Psoas muscle (tissue), 8 donors: Measurements from ENCODE around the gene MATN3. TPM values are rescaled to one million over a fixed set of nuclear protein-coding genes. Genes with fewer than 3 reads are reported as not detected.
"Not testable (repeated sequence)": the region's sequence is repeated elsewhere in the genome, so short reads cannot be mapped to it uniquely, and the experiment has no call there.

Source experiments
- ATAC-seq, 4 donors: fragments of 200-7000 bp; cut with Tn5 transposase; one replicate each; pipeline ENCODE4 v1.9.1; 2020; ENCODE audit warnings: moderate library complexity in 3 of 4, mild to moderate bottlenecking in 2 of 4
- DNase-seq, 2 donors: peaks; one replicate each; pipeline ENCODE4 v3.0.0-alpha.2; 2020
- H3K27ac ChIP-seq: fragments of 200-600 bp; one replicate; pipeline ENCODE4 v1.8.0; 2022
- H3K27me3 ChIP-seq, 3 donors: fragments of 200-600 bp in 1 of 3; one replicate each; pipeline versions ENCODE4 v1.6.1 to v1.8.0; 2013 to 2022; ENCODE audit warnings: low read length in 2 of 3, mild to moderate bottlenecking in 2 of 3, moderate library complexity in 1 of 3; ENCODE audit not compliant: insufficient read depth in 3 of 3
- H3K36me3 ChIP-seq, 2 donors: fragments of 200-600 bp in 1 of 2; one replicate each; pipeline versions ENCODE4 v1.6.1 to v1.8.0; 2013 to 2022; ENCODE audit warnings: low read depth in 1 of 2, mild to moderate bottlenecking in 1 of 2, moderate library complexity in 1 of 2; ENCODE audit not compliant: insufficient read depth in 1 of 2
- H3K4me1 ChIP-seq: fragments of 200-600 bp; one replicate; pipeline ENCODE4 v1.8.0; 2022
- H3K4me3 ChIP-seq: fragments of 200-600 bp; one replicate; pipeline ENCODE4 v1.8.0; 2022; ENCODE audit warnings: mild to moderate bottlenecking
- H3K9me3 ChIP-seq: fragments of 200-600 bp; one replicate; pipeline ENCODE4 v1.8.0; 2022
- CTCF ChIP-seq: fragments of 200-600 bp; IDR thresholded peaks from one replicate; pipeline ENCODE4 v1.8.0; 2022; ENCODE audit warnings: antibody characterized with exemption
- WGBS, 3 donors: extraction: QIAGEN DNeasy Blood & Tissue Kit; methylation state at CpG; one replicate each; pipeline versions ENCODE4 v1.1.6 to v1.1.7; 2013; 5-methylcytosine and 5-hydroxymethylcytosine counted together
- intact Hi-C, 2 donors: fragments of 100-400 bp; cut with DNase I; formaldehyde crosslinking; loops; one replicate each; pipeline versions ENCODE4 v1.11.0 to v1.14.2; 2022
- polyA plus RNA-seq, 3 donors: library from polyadenylated mRNA; stranded (reverse); fragments of 200-250 nt; gene quantifications; one replicate each; pipeline ENCODE4 v1.2.3, GENCODE V29; 2013
- total RNA-seq, 4 donors: library from RNA; stranded (reverse); fragmentation: NEBNext Ultra II Directional in 2 of 4; extraction: Animal tissue kit (Norgen Biotek cat#: 25700) in 2 of 4; gene quantifications; one replicate each; pipeline versions ENCODE4 v1.2.1 to v1.2.4, GENCODE V29; 2021 to 2023
- donor health status: healthy with polysubstance abuse.
- donor health status: DM: no; HTN: no; CAD: no; lungs with moderate emphysema.
- donor health status: Bipolar disorder and iron deficiency.
- donor health status: healthy.
- donor health status: DM: yes; HTN: yes; CAD: no.
- donor health status: DM: no; HTN: no; CAD: no.
- donor health status: DM: no; HTN: no; CAD: no.
- donor health status: DM: yes; HTN: yes; CAD: no.

The MATN3 gene
- total and polyA plus RNA-seq, 7 donors: 0.15 to 0.78 (median 0.25) TPM; not detected in 2

- intact Hi-C loops: loop anchor here in 1 of 2 donors (5.0 kb wide), 1 partner anchor 43 kb away; no protein-coding TSS in a partner anchor
- H3K27ac ChIP-seq: peak overlapping the region; percentile 98
Measured at GRCh38 chr2:20049637-20050036, 37.2 kb upstream of the MATN3 start.

GRCh38 chr2:20048488-20049448, 36.3 kb upstream of the MATN3 start:
- intact Hi-C loops: no loop called here
- no peaks in the 10 kb centered on the region for H3K9me3 ChIP-seq
- 36 to 43% (median 41%) methylated on average over 6 of the region's 6 CpGs for WGBS, 3 donors
- H3K4me3 ChIP-seq: peak overlapping the region; percentile 71
- peaks cover 39% of the 10 kb centered on the region for H3K4me1 ChIP-seq
- no peaks in the 10 kb centered on the region for H3K27me3 ChIP-seq
- no peak for ATAC-seq
- TF ChIP-seq CTCF: no peak
- H3K27ac ChIP-seq: peak overlapping the region; percentile 98
- H3K36me3 ChIP-seq: no peaks in the 10 kb centered on the region
- no peak for DNase-seq

More at GRCh38 chr2:20049637-20050036, 37.2 kb upstream of the MATN3 start:
- H3K9me3 ChIP-seq: no peaks in the 10 kb centered on the region
- TF ChIP-seq CTCF: no peak
- H3K27me3 ChIP-seq: no peaks in the 10 kb centered on the region
- peaks cover 36% of the 10 kb centered on the region for H3K4me1 ChIP-seq
- DNase-seq (no peak), ATAC-seq (no peak)
- H3K36me3 ChIP-seq: no peaks in the 10 kb centered on the region
- peak overlapping the region; percentile 71 for H3K4me3 ChIP-seq
- WGBS, 3 donors: 6 to 7% (median 7%) methylated on average over 4 of the region's 4 CpGs

- ATAC-seq, intact Hi-C loops, H3K4me3 ChIP-seq, DNase-seq, H3K9me3 ChIP-seq, H3K36me3 ChIP-seq, H3K27me3 ChIP-seq, H3K27ac ChIP-seq: not testable (repeated sequence)
- peaks cover 43% of the 10 kb centered on the region for H3K4me1 ChIP-seq
- WGBS, 3 donors: 63 to 67% (median 66%) methylated on average over 4 of the region's 4 CpGs
Measured at GRCh38 chr2:20045712-20046292, 33.3 kb upstream of the MATN3 start.

- Histone ChIP-seq H3K9me3 (no peaks in the 10 kb centered on the region), H3K4me1 (peaks cover 38% of the 10 kb centered on the region), H3K36me3 (peaks cover 0 to 12% of the 10 kb centered on the region in 2 donors), H3K27ac (no peak overlapping the region), H3K4me3 (no peak overlapping the region), H3K27me3 (no peaks in the 10 kb centered on the region)
- DNase-seq: no peak
- 78 to 87% (median 81%) methylated on average over 4 of the region's 4 CpGs for WGBS, 3 donors
- intact Hi-C loops: no loop called here
- no peak for TF ChIP-seq CTCF
- no peak for ATAC-seq
Measured at GRCh38 chr2:20044778-20045177, 32.3 kb upstream of the MATN3 start.

GRCh38 chr2:20042531-20042930, 30.1 kb upstream of the MATN3 start:
- ATAC-seq: no peak
- Histone ChIP-seq H3K4me1 (peaks cover 22% of the 10 kb centered on the region), H3K36me3 (peaks cover 0 to 35% of the 10 kb centered on the region in 2 donors), H3K4me3 (no peak overlapping the region), H3K27me3 (no peaks in the 10 kb centered on the region), H3K27ac (peak overlapping the region; percentile 1), H3K9me3 (no peaks in the 10 kb centered on the region)
- 26 to 56% (median 28%) methylated on average over 2 of the region's 2 CpGs for WGBS, 3 donors
- intact Hi-C loops: no loop called here
- TF ChIP-seq CTCF: no peak
- DNase-seq: no peak
